Globus pallidus (tissue), 1 donor: ENCODE data around the gene LRRC27.
"Not testable (repeated sequence)": the region's sequence is repeated elsewhere in the genome, so short reads cannot be mapped to it uniquely, and the experiment has no call there.

ENCODE experiments used
- DNase-seq: peaks from one replicate; pipeline ENCODE4 v3.0.0-alpha.2; 2015; ENCODE audit warnings: low spot score

Gene LRRC27

DNA sequence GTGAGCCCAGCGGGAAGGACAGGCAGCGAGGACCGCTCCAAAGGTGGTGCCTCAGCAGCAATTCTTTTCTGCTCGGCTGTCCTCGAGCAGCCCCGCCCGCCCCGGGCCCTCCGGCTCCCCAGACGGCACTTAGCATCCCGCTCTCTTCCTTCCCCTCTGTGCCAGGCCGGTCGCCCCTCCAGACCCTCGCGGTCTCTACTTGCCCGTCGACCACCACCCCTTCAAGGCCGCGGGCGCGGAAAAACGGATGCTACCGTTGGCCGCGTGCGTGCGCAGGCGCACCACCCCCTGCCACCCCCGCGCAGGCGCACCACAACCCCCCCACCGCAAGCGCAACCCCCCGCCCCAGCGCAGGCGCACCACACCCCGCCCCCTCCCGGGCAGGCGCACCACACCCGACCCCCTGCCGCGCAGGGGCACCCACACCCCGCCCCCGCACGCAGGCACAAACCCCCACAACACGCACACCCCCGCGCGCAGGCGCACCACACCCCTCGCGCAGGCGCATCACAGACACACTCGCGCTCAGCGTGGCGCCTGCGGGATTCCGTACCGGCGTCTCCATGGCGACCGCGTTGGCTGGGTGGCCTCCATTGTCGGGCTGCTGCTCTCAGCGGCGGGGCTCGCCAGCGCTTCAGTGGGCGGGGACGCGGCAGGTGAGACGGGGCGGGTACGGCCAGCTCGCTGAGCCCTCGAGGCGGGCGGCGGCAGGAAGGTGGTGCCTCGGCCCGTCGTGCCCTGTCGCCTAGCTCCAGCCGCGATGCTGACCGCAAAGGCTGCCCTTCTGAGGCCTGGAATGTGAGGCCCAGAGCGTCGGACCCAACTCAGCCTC is at the start of gene LRRC27:
Gene LRRC27, plus strand, starts transcription at position 593 of the 832 bp plus-strand sequence. CDS start 1,332 bp downstream, outside the sequence.
- peak; percentile 95 for DNase-seq

GRCh38 chr10:132282667-132283603 is 49.1 kb upstream of the LRRC27 start:
- DNase-seq = no peak

GRCh38 chr10:132283604-132284382 is 48.2 kb upstream of the LRRC27 start:
- DNase-seq = no peak

GRCh38 chr10:132289439-132289838 is 42.6 kb upstream of the LRRC27 start:
- no peak for DNase-seq

DNA sequence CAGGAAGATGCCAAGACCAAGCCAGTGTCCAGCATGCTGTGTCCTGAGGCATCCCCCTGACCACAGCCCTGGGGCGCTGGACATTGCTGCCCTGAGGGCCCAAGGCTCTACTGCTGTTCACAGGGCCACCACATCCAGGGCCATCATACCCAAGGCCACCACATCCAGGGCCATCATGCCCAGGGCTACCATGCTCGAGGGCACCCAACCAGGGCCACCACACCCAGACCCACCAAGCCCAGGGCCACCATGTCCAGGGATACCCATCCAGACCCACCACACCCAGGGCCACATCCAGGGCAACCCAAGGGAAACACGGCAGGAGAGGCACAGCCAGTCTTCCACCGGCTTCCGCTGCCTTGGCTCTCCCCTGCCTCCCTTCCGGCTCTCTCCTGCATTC is 41.4 kb upstream of the LRRC27 start:
- no peak for DNase-seq

DNA sequence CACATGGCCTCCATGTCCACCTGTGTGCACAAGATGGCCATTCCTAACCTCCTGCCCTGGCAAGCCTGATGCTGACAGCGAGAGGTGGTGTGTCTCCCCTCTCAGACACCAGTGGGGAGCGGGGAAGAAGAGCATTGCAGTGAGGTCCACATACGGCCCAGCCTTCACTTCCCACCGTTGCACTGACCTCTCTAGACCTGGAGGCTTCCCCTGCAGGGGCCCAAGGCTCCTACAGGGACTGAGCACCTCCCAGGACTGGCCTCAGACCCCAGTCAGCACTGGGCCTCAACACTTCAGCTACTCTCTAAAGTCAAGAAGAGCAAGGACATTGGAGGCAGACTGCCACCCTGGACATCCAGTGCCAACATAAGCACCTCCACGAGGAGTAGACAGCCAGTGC is 40.2 kb upstream of the LRRC27 start:
- no peak for DNase-seq

- DNase-seq = no peak
Measured at GRCh38 chr10:132292287-132293200, 39.4 kb upstream of the LRRC27 start.

DNA sequence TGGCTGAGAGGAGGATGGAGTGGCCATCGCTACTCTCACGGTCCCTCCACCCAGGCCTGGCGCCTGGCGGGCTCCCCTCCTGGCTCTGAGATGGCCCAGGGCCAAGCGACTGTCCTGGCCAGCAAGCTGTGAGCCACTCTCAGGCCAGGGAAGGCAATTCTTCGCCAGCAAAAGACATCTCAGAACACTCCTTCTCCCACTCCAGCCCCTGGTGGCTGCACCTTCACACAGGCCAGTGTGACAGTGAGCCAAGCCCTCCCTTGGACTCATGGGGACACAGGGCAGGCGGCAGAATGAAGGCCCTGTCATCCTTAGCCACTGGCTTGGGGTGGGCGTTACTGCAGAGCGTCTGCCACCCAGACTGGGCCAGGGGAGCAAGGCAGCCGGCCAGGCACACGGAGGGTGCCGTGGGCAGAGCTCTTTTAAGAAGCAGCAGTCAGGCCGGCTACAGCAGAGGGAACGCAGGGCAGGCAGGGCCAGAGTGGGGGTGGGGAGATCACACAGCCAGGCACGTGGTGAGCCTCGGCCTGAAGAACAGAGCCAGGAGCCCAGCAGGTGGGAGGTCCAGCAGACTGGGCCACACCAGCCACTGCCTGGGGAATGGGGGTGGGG is 38.7 kb upstream of the LRRC27 start:
- DNase-seq = peak; percentile 47

DNA sequence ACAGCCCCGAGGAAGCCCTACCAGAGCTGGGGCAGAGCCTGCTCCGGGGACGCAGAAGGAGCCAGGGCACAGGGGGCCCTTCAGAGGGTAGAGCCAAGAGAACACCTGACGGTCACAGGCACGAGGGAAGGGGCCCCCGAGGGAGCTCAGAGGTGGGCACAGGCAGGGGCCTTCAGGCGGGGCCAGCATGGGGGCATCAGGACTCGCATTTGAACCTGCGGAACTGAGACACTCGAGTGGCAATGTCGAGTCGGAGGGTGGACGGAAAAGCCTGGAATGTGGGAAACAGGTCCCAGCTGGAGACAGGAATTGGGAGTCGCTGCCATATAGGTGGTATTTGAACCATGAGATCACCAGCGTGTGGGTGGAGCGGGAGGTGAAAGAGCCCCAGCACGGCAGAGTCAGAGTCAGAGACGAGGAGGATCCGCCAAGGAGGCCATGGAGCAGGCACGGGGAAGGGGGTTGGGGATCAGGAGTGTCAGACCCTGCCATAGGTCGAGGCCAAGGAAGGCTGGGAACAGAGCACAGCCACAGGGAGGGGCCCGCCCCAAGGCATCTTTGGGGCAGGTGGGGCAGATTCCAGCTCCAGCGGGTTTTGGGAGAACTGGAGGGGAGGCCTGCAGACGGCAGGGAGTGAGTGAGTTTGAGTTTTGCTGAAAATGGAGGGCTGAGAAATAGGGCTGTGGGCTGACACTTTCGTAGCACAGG is 38.0 kb upstream of the LRRC27 start:
- DNase-seq = no peak

- no peak for DNase-seq
Measured at GRCh38 chr10:132294561-132295318, 37.3 kb upstream of the LRRC27 start.

DNA sequence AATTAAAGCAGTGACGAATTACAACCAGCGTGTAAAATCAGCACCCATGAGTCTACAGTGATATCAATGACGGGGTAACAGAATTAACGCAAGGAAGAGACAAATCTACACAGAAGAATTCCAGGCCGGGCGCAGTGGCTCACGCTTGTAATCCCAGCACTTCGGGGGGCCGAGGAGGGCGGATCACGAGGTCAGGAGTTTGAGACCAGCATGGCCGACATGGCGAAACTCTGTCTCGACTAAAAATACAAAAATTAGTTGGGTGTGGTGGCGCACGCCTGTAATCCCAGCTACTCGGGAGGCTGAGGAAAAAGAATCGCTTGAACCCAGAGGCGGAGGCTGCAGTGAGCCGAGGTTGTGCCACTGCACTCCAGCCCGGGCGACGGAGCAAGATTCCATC is 36.5 kb upstream of the LRRC27 start:
- not testable (repeated sequence) for DNase-seq

DNA sequence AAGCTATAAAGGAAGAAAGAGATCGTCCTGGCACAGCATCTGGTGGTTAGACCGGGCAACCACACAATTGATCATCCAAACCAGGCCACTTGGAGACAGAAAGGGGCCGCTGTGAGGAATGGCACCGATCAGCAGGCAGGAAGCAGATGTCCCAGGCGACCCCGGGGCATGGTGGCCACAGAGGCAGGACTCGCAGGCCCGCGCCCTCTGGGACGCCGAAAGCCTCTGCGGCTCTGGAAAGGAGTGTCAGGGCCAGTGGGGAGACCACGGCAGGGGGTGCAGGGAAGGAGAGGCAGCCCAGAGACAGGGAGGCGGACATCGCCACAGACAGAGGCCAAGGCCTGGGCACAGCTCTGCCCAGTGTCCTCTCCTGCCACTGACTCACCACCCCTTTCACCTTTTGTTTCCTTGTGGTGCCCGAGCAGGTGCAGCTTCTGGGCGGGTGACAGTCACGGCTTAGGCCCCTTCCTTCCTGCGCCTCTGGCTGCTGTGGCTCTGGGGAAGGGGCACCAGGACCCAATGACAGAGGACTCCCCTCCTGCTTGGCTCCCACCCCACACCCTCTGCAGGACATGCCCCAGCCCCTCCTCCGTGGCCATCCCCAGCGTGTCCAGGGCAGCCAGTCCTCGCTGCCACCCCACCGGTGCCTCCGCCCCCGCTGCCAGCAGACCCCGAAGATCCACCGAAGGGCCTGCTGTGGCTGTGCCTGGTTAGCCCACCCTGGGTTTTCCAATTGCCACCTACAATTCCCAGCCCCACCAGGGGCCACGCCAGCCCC is 35.1 kb upstream of the LRRC27 start:
- no peak for DNase-seq

GRCh38 chr10:132297526-132297925 is 34.5 kb upstream of the LRRC27 start:
- no peak for DNase-seq

DNA sequence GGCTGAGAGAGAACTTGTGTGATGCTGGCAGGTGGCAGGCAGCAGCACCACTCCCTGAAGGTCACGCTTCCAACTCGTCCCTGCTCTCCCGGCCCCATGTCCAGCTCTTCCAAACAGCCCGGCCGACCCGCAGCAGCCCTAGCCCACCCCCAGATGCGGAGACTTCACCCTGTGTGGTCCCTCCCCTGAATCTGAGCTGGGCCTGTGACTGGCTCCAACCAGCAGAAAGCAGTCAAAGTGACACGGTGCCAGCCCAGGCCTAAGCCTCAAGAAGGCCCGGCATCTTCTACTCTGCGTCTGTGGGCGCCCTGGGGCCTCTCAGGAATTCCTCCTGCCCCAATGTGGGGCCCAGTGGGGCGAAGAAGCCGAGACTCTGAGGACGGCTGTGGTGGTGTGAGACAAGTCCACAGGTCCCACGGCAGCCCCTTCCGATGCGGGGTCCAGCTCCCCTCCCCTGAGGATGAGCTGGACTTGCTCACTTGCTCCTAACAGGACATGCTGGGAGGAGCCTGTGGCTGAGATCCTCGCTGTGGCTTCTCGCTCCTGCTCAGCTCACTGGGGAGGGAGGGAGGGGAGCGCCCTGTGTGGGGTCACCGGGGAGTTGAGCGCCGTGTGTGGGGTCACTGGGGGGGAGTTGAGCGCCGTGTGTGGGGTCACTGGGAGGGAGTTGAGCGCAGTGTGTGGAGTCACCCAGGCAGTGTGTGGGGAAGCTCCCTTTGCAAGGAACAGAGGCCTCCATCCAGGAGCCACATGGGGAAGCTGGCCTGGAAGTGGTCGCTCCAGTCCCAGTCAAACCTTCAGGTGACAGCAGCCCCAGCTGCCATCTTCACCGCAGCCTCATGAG is 33.7 kb upstream of the LRRC27 start:
- DNase-seq = no peak

DNA sequence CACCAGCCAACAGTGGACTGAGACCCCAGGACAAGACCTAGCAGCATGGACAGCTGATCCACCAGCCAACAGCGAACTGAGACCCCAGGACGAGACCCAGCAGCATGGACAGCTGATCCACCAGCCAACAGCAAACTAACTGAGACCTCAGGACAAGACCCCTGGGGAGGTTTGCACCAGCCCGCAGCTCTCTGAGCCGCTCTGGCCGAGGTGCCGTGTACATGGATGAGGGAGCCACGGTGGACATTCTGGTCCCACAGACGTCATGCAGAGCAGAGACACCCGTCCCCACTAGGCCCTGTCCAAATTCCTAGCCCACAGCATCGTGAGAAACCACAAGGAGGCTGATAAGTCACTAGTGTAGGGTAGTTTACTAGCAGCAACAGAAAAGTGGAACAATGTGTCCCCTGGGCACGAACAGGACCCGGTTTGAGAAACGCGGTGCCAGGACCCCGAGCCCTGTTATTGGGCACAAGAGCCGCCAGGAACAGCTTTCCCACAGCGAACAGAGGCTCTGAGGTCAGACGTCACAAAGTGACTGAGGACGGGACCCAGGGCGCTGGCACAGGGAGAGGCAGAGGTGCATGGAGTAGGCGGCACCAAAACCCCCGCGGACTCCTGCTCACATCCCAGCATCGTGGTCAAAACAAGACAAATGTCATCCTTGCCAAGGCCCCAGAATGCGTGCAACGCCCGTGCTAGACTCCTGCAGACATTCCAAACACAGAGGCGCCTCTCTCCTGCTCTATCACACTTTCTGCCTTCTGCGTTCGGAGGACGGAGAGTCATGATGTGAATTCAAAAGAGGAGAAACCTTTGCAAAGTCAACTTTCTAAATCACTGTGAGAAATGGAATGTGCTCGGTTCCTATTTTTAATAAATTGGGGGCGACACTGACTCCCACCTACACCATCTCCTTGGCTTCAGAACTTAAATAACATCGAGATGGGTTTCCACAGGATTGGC is 32.3 kb upstream of the LRRC27 start:
- DNase-seq = no peak

DNA sequence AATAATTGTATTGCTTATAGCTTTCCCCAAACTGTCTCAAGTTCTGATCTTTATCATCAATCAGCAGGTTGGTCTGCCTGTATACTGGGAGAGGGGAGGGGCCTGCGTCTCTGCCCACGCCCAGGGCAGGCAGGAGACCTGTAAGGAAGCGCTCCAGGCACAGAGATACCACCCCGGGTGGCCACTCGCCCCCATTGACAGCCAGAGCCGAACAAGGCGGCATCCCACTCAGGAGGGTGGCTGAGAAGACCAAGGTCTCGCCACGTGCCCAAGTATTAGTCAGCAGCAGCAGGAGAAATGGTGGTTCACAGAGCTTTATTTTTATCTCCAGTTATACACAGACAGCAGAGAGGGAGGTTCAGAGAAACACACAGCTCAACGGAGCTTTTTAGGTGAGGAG is 31.4 kb upstream of the LRRC27 start:
- DNase-seq = no peak
